Measurements from ENCODE around the gene OCSTAMP.

DNA sequence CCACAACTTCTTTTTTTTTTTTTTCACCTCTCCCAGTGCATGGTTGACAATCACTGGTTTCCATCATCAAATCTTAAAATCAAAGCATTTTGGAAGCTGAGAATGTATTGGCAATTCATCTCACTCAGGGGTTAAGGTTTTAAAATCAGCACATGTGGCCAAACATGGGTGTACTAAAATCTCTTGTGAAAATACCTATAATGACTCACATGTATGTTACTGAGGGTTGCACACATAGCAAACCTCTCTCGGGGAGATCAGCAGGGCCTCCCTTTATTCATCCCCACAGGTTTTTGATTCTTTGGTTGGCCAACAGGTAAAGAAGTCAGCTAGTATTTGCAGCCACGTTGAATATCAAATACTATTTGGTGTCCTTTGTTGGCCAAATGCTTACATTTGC, 44.3 kb upstream of the OCSTAMP start:
- TF ChIP-seq, protein P1, sequence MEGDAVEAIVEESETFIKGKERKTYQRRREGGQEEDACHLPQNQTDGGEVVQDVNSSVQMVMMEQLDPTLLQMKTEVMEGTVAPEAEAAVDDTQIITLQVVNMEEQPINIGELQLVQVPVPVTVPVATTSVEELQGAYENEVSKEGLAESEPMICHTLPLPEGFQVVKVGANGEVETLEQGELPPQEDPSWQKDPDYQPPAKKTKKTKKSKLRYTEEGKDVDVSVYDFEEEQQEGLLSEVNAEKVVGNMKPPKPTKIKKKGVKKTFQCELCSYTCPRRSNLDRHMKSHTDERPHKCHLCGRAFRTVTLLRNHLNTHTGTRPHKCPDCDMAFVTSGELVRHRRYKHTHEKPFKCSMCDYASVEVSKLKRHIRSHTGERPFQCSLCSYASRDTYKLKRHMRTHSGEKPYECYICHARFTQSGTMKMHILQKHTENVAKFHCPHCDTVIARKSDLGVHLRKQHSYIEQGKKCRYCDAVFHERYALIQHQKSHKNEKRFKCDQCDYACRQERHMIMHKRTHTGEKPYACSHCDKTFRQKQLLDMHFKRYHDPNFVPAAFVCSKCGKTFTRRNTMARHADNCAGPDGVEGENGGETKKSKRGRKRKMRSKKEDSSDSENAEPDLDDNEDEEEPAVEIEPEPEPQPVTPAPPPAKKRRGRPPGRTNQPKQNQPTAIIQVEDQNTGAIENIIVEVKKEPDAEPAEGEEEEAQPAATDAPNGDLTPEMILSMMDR (IDR thresholded peaks at IDR 0.05), result no peak
- TF ChIP-seq POLR2A (IDR thresholded peaks at IDR 0.05), result no peak
